Esophagus squamous epithelium (tissue), 5 donors: ENCODE results near the gene LSM4. TPM values are rescaled to one million over a fixed set of nuclear protein-coding genes. Genes with fewer than 3 reads are reported as not detected.

Source experiments
- DNase-seq: peaks from one replicate; lab custom pipeline; 2025; lab: John Stamatoyannopoulos, UW
- H3K27ac ChIP-seq, 4 donors: fragments of 200-600 bp; sonication (generic); one replicate each; pipeline ENCODE4 v1.5.1; 2016 to 2019; ENCODE audit warnings: mild to moderate bottlenecking in 1 of 4
- H3K27me3 ChIP-seq, 4 donors: fragments of 200-600 bp; sonication (generic); 1 replicate in 3 of 4; 2 replicates in 1 of 4; pipeline versions ENCODE4 v1.5.1 to v1.6.0; 2017 to 2021; ENCODE audit warnings: antibody characterized with exemption in 1 of 4
- H3K36me3 ChIP-seq, 3 donors: fragments of 200-600 bp; sonication (generic); one replicate each; pipeline ENCODE4 v1.5.1; 2016 to 2019
- H3K4me1 ChIP-seq, 3 donors: fragments of 200-600 bp; sonication (generic); one replicate each; pipeline ENCODE4 v1.5.1; 2017 to 2019
- H3K4me3 ChIP-seq, 4 donors: fragments of 200-600 bp; sonication (generic); 1 replicate in 3 of 4; 2 replicates in 1 of 4; pipeline ENCODE4 v1.5.1; 2016 to 2019; ENCODE audit warnings: mild to moderate bottlenecking in 2 of 4, moderate library complexity in 1 of 4
- H3K9me3 ChIP-seq, 3 donors: fragments of 200-600 bp; sonication (generic); one replicate each; pipeline ENCODE4 v1.5.1; 2016 to 2019
- CTCF ChIP-seq, 6 experiments: fragments of 450-650 bp in 4 of 6; fragments of 200-600 bp in 2 of 6; sonication (generic) in 2 of 6; IDR thresholded peaks; one replicate each; pipeline ENCODE4 v1.5.1; 2016 to 2019; ENCODE audit warnings: antibody characterized with exemption in 6 of 6, mild to moderate bottlenecking in 4 of 6, moderate library complexity in 4 of 6
- POLR2A ChIP-seq, 4 donors: fragments of 450-650 bp; IDR thresholded peaks; one replicate each; pipeline ENCODE4 v1.6.1; 2017; ENCODE audit warnings: antibody characterized with exemption in 4 of 4, mild to moderate bottlenecking in 4 of 4, moderate library complexity in 3 of 4
- WGBS, 2 donors: methylation state at CpG; one replicate each; pipeline ENCODE4 v1.1.5; 2018; 5-methylcytosine and 5-hydroxymethylcytosine counted together
- intact Hi-C: fragments of 100-400 bp; cut with DNase I; formaldehyde crosslinking; loops from one replicate; pipeline ENCODE4 v1.15.0; 2022
- total RNA-seq, 4 donors: library from RNA; depleted of rRNA; stranded (reverse); fragments of >200 nt; gene quantifications; one replicate each; pipeline ENCODE4 v1.1.0, GENCODE V29; 2016
- donor health status: DM: yes; HTN: yes; CAD: no.

Gene LSM4
- total RNA-seq, 4 donors from 2014 or later, result 97.3 to 228 (median 137) TPM

- DNase-seq, result peak; percentile 52
- Histone ChIP-seq H3K9me3 (no peaks in the 10 kb centered on the region), H3K27ac (peak overlapping the region; percentile 87 to 100 (median 97)), H3K4me1 (peaks cover 26 to 66% (median 26%) of the 10 kb centered on the region in 3 donors), H3K27me3 (no peaks in the 10 kb centered on the region), H3K4me3 (peak overlapping the region; percentile 45 to 87 (median 66)), H3K36me3 (no peaks in the 10 kb centered on the region)
- 0 to 2% methylated on average over 22 of the region's 75 CpGs for WGBS, 2 donors
- TF ChIP-seq CTCF (IDR thresholded peaks at IDR 0.05) (no peak), POLR2A (IDR thresholded peaks at IDR 0.05) (peak in 2 of 4 donors; percentile 60 to 86)
- intact Hi-C loops, result no loop called here
These were observed 31.1 kb downstream of the LSM4 start for GRCh38 chr19:18291590-18292461.

GRCh38 chr19:18291019-18291524, 31.8 kb downstream of the LSM4 start:
- TF ChIP-seq POLR2A (IDR thresholded peaks at IDR 0.05) (no peak), CTCF (IDR thresholded peaks at IDR 0.05) (no peak)
- Histone ChIP-seq H3K27ac (peak overlapping the region; percentile 87 to 100 (median 97)), H3K36me3 (no peaks in the 10 kb centered on the region), H3K4me1 (peaks cover 26 to 74% (median 28%) of the 10 kb centered on the region in 3 donors), H3K9me3 (no peaks in the 10 kb centered on the region), H3K27me3 (no peaks in the 10 kb centered on the region), H3K4me3 (peak overlapping the region; percentile 45 to 87 (median 66))
- 30 to 53% methylated on average over 6 to 9 of the region's 21 CpGs for WGBS, 2 donors
- intact Hi-C loops, result no loop called here
- DNase-seq, result no peak

- Histone ChIP-seq H3K36me3 (no peaks in the 10 kb centered on the region), H3K27me3 (no peaks in the 10 kb centered on the region), H3K4me1 (peaks cover 26 to 75% (median 28%) of the 10 kb centered on the region in 3 donors), H3K9me3 (no peaks in the 10 kb centered on the region), H3K4me3 (no peak overlapping the region), H3K27ac (peak overlapping the region; percentile 87 to 100 (median 97))
- 42% methylated on average over 8 to 10 of the region's 14 CpGs for WGBS, 2 donors
- no peak for TF ChIP-seq POLR2A (IDR thresholded peaks at IDR 0.05)
- no peak for TF ChIP-seq CTCF (IDR thresholded peaks at IDR 0.05)
- DNase-seq, result no peak
- intact Hi-C loops, result no loop called here
These were observed 32.4 kb downstream of the LSM4 start for GRCh38 chr19:18290302-18291018.

- Histone ChIP-seq H3K9me3 (no peaks in the 10 kb centered on the region), H3K36me3 (no peaks in the 10 kb centered on the region), H3K27ac (peak overlapping the region; percentile 87 to 100 (median 97)), H3K4me1 (peaks cover 26 to 83% (median 28%) of the 10 kb centered on the region in 3 donors), H3K4me3 (no peak overlapping the region), H3K27me3 (no peaks in the 10 kb centered on the region)
- TF ChIP-seq POLR2A (IDR thresholded peaks at IDR 0.05) (no peak), CTCF (IDR thresholded peaks at IDR 0.05) (no peak)
- no peak for DNase-seq
- WGBS, 2 donors, result 38 to 60% methylated on average over 6 to 11 of the region's 12 CpGs
- intact Hi-C loops, result no loop called here
These were observed 33.2 kb downstream of the LSM4 start for GRCh38 chr19:18289471-18290301.
